GM23338 (cell line): ENCODE data around the gene BEGAIN. TPM values are rescaled to one million over a fixed set of nuclear protein-coding genes. Genes with fewer than 3 reads are reported as not detected.

Experiments used
- ATAC-seq: fragments of 200-7000 bp; cut with Tn5 transposase; 3 replicates; pipeline ENCODE4 v1.9.1; 2020
- DNase-seq: peaks from one replicate; pipeline ENCODE4 v3.0.0-alpha.2; 2015; ENCODE audit warnings: low spot score
- H2AFZ ChIP-seq: fragments of 200-600 bp; sonication (generic); 2 replicates; pipeline ENCODE4 v1.8.0; 2016; ENCODE audit warnings: antibody characterized with exemption, mild to moderate bottlenecking, moderate library complexity
- H3F3A ChIP-seq: fragments of 200-600 bp; sonication (generic); replicated peaks from 2 replicates; pipeline ENCODE4 v1.8.0; 2017; ENCODE audit warnings: antibody characterized with exemption, mixed run types, low read depth
- H3K27ac ChIP-seq: fragments of 200-600 bp; sonication (generic); 2 replicates; pipeline ENCODE4 v1.6.1; 2016; ENCODE audit warnings: low read depth
- H3K27me3 ChIP-seq: fragments of 200-600 bp; sonication (generic); 2 replicates; pipeline ENCODE4 v1.8.0; 2016; ENCODE audit warnings: mild to moderate bottlenecking, mixed run types, moderate library complexity; ENCODE audit not compliant: insufficient read depth
- H3K36me3 ChIP-seq: fragments of 200-600 bp; sonication (generic); 2 replicates; pipeline ENCODE4 v1.8.0; 2016; ENCODE audit warnings: mild to moderate bottlenecking; ENCODE audit not compliant: insufficient read depth
- H3K4me1 ChIP-seq: fragments of 200-600 bp; sonication (generic); 2 replicates; pipeline ENCODE4 v1.8.0; 2016; ENCODE audit warnings: mild to moderate bottlenecking, moderate library complexity; ENCODE audit not compliant: insufficient read depth
- H3K4me2 ChIP-seq: fragments of 200-600 bp; sonication (generic); 2 replicates; pipeline ENCODE4 v1.7.1; 2017; ENCODE audit warnings: mixed run types
- H3K4me3 ChIP-seq: fragments of 200-600 bp; sonication (generic); 2 replicates; pipeline ENCODE4 v1.6.1; 2016; ENCODE audit warnings: mixed run types
- H3K79me2 ChIP-seq: fragments of 200-600 bp; sonication (generic); replicated peaks from 2 replicates; pipeline ENCODE4 v1.8.0; 2017; ENCODE audit warnings: mild to moderate bottlenecking; ENCODE audit not compliant: insufficient read depth
- H3K9me2 ChIP-seq: fragments of 200-600 bp; sonication (generic); 2 replicates; pipeline ENCODE4 v1.8.0; 2017; ENCODE audit not compliant: insufficient read depth
- H4K20me1 ChIP-seq: fragments of 200-600 bp; sonication (generic); replicated peaks from 2 replicates; pipeline ENCODE4 v1.8.0; 2017; ENCODE audit warnings: mild to moderate bottlenecking; ENCODE audit not compliant: insufficient read depth
- H3K27ac Mint-ChIP-seq: 2 replicates; pipeline ENCODE4 v1.8.0; 2020; ENCODE audit warnings: inconsistent platforms, mild to moderate bottlenecking, moderate library complexity, mixed read lengths
- H3K27me3 Mint-ChIP-seq: 3 replicates; pipeline ENCODE4 v1.8.0; 2022; ENCODE audit warnings: low read depth, mild to moderate bottlenecking, moderate library complexity, mixed read lengths, inconsistent platforms; ENCODE audit not compliant: insufficient read depth, poor library complexity
- H3K36me3 Mint-ChIP-seq: 3 replicates; pipeline ENCODE4 v1.8.0; 2021; ENCODE audit warnings: low read depth, mild to moderate bottlenecking, inconsistent platforms, moderate library complexity, mixed read lengths
- H3K4me1 Mint-ChIP-seq: 3 replicates; pipeline ENCODE4 v1.8.0; 2020; ENCODE audit warnings: mild to moderate bottlenecking, inconsistent platforms, mixed read lengths
- H3K4me3 Mint-ChIP-seq: 3 replicates; pipeline ENCODE4 v1.8.0; 2021; ENCODE audit warnings: moderate library complexity, mild to moderate bottlenecking, inconsistent platforms, mixed read lengths
- H3K9me3 Mint-ChIP-seq: 3 replicates; pipeline ENCODE4 v1.8.0; 2020; ENCODE audit warnings: moderate library complexity, mild to moderate bottlenecking, inconsistent platforms, mixed read lengths
- EZH2 ChIP-seq: fragments of 200-600 bp; sonication (generic); IDR thresholded peaks from one replicate; pipeline ENCODE4 v1.8.0; 2017; ENCODE audit warnings: antibody characterized with exemption, mild to moderate bottlenecking, low read depth; ENCODE audit not compliant: unreplicated experiment
- ZNF114 ChIP-seq: fragments of 250-450 bp; sonication (Bioruptor Pico); IDR thresholded peaks from 2 replicates; pipeline ENCODE4 v1.5.0; 2020; ENCODE audit warnings: mild to moderate bottlenecking, moderate library complexity
- ZNF331 ChIP-seq: fragments of 250-450 bp; sonication (Bioruptor Pico); IDR thresholded peaks from 2 replicates; pipeline ENCODE4 v1.5.0; 2020; ENCODE audit warnings: low read depth, mild to moderate bottlenecking, moderate library complexity
- polyA plus RNA-seq: library from polyadenylated mRNA; unstranded; fragments of >200 nt; fragmentation: Nextera tagmentation; extraction: Ambion mirVana; gene quantifications from 2 replicates; pipeline ENCODE4 v1.2.1, GENCODE V29; 2016
- total RNA-seq: library from RNA; depleted of rRNA; stranded (reverse); fragments of >200 nt; shearing (Covaris generic); gene quantifications from 2 replicates; pipeline ENCODE4 v1.2.3, GENCODE V29; 2014
- TF ChIP-seq, protein P1 (sequence below): IDR thresholded peaks from 2 replicates; pipeline ENCODE4 v1.6.1; 2016; ENCODE audit warnings: antibody characterized with exemption
- TF ChIP-seq, protein P2 (sequence below): fragments of 250-450 bp; sonication (Bioruptor Pico); IDR thresholded peaks from 2 replicates; pipeline ENCODE4 v1.5.0; 2020; ENCODE audit warnings: mild to moderate bottlenecking, moderate library complexity

BEGAIN gene
- total and polyA plus RNA-seq, 2 experiments from 2014 or later = 0.60 to 2.4 TPM

DNA sequence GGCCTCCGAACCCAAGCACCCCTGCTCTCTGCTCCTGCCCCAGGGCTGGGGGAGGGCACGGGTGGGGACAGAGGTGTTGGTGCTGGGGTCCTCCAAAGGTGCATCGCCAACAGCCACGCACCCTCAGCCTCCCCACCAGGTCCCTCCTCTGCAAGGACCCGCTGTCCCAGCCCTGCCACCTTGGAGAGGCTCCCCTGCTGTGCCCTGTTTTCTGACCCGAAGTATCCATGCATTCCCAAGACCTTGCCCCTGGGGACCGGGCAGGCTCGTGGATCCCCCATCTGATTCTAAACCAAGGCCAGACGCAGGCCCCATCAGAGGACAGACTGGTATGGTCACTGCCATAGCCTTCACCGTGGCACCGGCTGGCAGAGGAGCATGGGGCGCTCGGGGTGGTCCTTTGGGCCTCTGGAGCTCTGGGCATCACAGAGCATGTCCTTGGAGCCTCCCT lies 22.7 kb upstream of the BEGAIN start:
- H3K36me3 ChIP-seq = no peaks in the 10 kb centered on the region
- no peak for ATAC-seq
- no peaks in the 10 kb centered on the region for H3K9me2 ChIP-seq
- Mint-ChIP-seq H3K36me3 (no peaks in the 10 kb centered on the region), H3K27ac (no peak overlapping the region), H3K9me3 (no peaks in the 10 kb centered on the region), H3K4me1 (no peaks in the 10 kb centered on the region), H3K27me3 (peaks cover 9% of the 10 kb centered on the region), H3K4me3 (no peak overlapping the region)
- H3K4me1 ChIP-seq = no peaks in the 10 kb centered on the region
- H3F3A ChIP-seq = no peaks in the 10 kb centered on the region
- no peak overlapping the region for H3K4me3 ChIP-seq
- no peak overlapping the region for H2AFZ ChIP-seq
- no peak overlapping the region for H3K4me2 ChIP-seq
- no peaks in the 10 kb centered on the region for H3K79me2 ChIP-seq
- no peaks in the 10 kb centered on the region for H4K20me1 ChIP-seq
- TF ChIP-seq ZNF114 (CRISPR knock-in tag) (no peak), EZH2 (no peak), ZNF331 (CRISPR knock-in tag) (no peak)
- TF ChIP-seq, protein P1, sequence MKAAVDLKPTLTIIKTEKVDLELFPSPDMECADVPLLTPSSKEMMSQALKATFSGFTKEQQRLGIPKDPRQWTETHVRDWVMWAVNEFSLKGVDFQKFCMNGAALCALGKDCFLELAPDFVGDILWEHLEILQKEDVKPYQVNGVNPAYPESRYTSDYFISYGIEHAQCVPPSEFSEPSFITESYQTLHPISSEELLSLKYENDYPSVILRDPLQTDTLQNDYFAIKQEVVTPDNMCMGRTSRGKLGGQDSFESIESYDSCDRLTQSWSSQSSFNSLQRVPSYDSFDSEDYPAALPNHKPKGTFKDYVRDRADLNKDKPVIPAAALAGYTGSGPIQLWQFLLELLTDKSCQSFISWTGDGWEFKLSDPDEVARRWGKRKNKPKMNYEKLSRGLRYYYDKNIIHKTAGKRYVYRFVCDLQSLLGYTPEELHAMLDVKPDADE = no peak
- TF ChIP-seq, protein P2, sequence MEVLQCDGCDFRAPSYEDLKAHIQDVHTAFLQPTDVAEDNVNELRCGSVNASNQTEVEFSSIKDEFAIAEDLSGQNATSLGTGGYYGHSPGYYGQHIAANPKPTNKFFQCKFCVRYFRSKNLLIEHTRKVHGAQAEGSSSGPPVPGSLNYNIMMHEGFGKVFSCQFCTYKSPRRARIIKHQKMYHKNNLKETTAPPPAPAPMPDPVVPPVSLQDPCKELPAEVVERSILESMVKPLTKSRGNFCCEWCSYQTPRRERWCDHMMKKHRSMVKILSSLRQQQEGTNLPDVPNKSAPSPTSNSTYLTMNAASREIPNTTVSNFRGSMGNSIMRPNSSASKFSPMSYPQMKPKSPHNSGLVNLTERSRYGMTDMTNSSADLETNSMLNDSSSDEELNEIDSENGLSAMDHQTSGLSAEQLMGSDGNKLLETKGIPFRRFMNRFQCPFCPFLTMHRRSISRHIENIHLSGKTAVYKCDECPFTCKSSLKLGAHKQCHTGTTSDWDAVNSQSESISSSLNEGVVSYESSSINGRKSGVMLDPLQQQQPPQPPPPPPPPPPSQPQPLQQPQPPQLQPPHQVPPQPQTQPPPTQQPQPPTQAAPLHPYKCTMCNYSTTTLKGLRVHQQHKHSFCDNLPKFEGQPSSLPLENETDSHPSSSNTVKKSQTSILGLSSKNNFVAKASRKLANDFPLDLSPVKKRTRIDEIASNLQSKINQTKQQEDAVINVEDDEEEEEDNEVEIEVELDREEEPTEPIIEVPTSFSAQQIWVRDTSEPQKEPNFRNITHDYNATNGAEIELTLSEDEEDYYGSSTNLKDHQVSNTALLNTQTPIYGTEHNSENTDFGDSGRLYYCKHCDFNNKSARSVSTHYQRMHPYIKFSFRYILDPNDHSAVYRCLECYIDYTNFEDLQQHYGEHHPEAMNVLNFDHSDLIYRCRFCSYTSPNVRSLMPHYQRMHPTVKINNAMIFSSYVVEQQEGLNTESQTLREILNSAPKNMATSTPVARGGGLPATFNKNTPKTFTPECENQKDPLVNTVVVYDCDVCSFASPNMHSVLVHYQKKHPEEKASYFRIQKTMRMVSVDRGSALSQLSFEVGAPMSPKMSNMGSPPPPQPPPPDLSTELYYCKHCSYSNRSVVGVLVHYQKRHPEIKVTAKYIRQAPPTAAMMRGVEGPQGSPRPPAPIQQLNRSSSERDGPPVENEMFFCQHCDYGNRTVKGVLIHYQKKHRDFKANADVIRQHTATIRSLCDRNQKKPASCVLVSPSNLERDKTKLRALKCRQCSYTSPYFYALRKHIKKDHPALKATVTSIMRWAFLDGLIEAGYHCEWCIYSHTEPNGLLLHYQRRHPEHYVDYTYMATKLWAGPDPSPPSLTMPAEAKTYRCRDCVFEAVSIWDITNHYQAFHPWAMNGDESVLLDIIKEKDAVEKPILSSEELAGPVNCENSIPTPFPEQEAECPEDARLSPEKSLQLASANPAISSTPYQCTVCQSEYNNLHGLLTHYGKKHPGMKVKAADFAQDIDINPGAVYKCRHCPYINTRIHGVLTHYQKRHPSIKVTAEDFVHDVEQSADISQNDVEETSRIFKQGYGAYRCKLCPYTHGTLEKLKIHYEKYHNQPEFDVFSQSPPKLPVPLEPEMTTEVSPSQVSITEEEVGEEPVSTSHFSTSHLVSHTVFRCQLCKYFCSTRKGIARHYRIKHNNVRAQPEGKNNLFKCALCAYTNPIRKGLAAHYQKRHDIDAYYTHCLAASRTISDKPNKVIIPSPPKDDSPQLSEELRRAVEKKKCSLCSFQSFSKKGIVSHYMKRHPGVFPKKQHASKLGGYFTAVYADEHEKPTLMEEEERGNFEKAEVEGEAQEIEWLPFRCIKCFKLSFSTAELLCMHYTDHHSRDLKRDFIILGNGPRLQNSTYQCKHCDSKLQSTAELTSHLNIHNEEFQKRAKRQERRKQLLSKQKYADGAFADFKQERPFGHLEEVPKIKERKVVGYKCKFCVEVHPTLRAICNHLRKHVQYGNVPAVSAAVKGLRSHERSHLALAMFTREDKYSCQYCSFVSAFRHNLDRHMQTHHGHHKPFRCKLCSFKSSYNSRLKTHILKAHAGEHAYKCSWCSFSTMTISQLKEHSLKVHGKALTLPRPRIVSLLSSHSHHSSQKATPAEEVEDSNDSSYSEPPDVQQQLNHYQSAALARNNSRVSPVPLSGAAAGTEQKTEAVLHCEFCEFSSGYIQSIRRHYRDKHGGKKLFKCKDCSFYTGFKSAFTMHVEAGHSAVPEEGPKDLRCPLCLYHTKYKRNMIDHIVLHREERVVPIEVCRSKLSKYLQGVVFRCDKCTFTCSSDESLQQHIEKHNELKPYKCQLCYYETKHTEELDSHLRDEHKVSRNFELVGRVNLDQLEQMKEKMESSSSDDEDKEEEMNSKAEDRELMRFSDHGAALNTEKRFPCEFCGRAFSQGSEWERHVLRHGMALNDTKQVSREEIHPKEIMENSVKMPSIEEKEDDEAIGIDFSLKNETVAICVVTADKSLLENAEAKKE = no peak
- H3K27ac ChIP-seq = no peak overlapping the region
- no peaks in the 10 kb centered on the region for H3K27me3 ChIP-seq
- no peak for DNase-seq
